Hindlimb muscle (tissue), 1 donor: ENCODE measurements around the gene CHURC1. TPM values are rescaled to one million over a fixed set of nuclear protein-coding genes. Genes with fewer than 3 reads are reported as not detected.

Source experiments
- polyA plus RNA-seq: library from polyadenylated mRNA; unstranded; fragments of 120-200 nt; gene quantifications from one replicate; pipeline ENCODE4 v1.2.1, GENCODE V29; 2013; ENCODE audit not compliant: insufficient read length

The CHURC1 gene
- polyA plus RNA-seq, 1 donor: 38.7 TPM

Other genes starting within 250 kb of the CHURC1 start
- 24.8 TPM for gene PLEKHG3, start 210.0 kb upstream of the CHURC1 start, polyA plus RNA-seq
- gene SPTB, start 34.5 kb upstream of the CHURC1 start, polyA plus RNA-seq: 215 TPM
- gene GPX2, start 28.3 kb downstream of the CHURC1 start, polyA plus RNA-seq: 0.67 TPM
- 35.3 TPM for gene RAB15, start 57.9 kb downstream of the CHURC1 start, polyA plus RNA-seq
- gene FNTB, start 72.4 kb downstream of the CHURC1 start, polyA plus RNA-seq: 23.9 TPM
- 37.1 TPM for gene MAX, start 188.1 kb downstream of the CHURC1 start, polyA plus RNA-seq